ENCODE results near the gene B4GALT5.

The B4GALT5 gene

DNA sequence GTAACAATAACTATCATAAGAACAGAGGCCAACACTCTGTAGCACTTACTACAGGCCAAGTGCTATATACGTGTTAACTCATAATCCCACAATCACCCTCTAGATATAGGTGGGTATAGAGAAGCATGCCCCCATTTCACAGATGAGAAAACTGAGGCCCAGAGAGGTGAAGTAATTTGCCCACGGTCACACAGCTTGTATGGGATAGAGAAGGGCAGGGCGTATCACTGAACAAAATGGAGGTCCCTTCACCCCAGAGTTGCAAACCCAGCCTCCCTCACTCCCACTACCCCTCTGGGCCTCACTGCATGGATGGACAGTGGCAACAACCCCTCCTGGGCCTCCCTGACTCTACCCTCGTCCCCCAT is 113.9 kb downstream of the B4GALT5 start:
- TF ChIP-seq, protein P1, sequence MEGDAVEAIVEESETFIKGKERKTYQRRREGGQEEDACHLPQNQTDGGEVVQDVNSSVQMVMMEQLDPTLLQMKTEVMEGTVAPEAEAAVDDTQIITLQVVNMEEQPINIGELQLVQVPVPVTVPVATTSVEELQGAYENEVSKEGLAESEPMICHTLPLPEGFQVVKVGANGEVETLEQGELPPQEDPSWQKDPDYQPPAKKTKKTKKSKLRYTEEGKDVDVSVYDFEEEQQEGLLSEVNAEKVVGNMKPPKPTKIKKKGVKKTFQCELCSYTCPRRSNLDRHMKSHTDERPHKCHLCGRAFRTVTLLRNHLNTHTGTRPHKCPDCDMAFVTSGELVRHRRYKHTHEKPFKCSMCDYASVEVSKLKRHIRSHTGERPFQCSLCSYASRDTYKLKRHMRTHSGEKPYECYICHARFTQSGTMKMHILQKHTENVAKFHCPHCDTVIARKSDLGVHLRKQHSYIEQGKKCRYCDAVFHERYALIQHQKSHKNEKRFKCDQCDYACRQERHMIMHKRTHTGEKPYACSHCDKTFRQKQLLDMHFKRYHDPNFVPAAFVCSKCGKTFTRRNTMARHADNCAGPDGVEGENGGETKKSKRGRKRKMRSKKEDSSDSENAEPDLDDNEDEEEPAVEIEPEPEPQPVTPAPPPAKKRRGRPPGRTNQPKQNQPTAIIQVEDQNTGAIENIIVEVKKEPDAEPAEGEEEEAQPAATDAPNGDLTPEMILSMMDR (conservative IDR thresholded peaks at IDR 0.05), result no peak
- no peak overlapping the region for H3K27ac ChIP-seq

DNA sequence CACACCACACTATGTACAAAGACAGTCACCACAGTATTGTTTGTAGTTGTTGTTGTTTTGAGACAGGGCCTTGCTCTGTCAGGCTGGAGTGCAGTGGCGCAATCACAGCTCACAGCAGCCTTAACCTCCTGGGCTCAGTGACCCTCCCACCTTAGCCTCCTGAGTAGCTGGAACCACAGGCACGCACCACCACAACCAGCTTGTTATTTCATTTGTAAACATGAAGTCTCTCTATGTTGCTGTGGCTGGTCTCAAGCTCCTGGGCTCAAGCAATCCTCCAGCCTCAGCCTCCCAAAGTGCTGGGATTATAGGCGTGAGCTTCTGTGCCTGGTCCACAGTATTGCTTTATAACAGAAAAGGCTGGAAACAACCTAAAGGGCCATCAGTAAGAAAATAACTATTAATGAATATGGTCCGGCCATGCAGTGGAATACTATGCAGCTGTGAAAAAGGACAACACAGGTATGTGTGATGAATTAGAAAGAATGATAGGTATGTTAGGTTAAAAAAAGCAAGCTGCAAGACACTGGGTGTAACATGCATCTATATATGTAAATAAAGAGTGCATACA is 115.8 kb downstream of the B4GALT5 start:
- TF ChIP-seq, protein P1 (conservative IDR thresholded peaks at IDR 0.05), result no peak
- no peak overlapping the region for H3K27ac ChIP-seq

DNA sequence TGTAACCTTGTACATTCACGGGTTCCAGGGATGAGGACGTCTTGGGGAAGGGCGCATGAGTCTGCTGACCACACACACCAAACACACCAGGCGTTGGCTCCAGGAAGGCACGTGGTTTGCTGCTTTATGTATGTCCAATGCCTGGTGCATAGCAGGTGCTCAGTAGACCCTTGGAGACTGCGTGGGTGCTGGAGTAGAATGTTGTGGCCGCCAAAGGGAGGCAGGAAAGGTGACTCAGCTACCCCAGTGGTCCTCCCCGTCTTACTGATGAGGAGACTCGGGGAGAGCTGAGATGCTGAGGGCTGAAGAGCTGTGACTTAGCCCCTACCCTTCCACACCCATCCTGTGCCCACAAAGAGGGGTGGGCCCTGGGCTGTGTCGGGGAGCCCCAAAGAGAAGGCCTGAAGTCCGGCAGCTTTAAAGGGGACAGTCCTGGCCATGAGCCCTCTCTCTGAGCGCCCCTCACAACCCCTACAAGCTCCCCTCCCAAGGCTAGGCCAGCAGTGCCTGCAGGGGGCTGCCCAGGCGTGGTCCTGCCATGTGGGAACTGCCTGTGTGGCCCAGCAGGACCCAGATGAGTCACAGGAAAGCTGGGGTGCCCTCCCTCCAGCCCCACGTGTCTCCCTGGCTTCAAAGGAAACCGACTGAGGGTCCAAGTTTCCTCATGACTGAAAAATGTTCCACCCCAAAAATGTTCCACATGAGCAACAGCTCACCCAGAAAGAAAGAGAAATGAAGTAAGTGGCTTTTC is 117.7 kb downstream of the B4GALT5 start:
- H3K27ac ChIP-seq, result no peak overlapping the region
- TF ChIP-seq, protein P1 (conservative IDR thresholded peaks at IDR 0.05), result no peak

DNA sequence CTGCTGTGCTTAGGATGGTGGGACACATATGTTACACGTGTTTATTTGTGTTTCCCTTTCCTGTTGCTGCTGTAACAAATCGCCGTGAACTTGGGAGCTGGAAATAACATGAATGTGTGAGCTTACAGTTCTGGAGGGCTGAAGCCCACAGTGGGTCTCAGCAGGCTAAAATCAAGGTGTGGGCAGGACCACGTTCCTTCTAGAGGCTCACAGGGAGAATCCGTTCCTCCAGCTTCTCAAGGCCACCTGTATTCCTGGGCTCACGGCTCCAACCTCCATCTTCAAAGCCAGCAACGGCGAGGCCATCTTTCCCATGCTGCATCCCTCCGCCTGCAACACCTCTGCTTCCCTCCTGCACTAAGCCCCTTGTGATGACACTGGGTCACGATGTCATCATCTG is 118.3 kb downstream of the B4GALT5 start:
- TF ChIP-seq, protein P1 (conservative IDR thresholded peaks at IDR 0.05), result no peak
- no peak overlapping the region for H3K27ac ChIP-seq

DNA sequence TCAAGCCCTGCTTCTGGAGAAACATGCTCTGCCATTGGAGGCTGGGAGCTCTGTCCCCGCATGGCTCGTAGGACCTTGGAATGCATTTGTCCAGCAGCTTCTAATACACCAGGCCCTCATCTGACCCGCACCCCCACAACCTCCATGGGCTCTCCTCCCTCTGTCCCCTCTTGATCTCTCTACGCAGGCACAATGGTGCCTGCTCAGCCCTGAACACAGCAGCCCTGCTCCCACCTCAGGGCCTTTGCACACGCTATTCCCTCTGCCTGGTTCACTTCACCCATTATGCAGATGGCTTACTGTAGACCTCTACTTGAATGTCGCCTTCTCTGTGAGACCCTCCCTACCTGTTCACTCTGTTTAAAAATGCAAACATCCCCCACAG is 118.8 kb downstream of the B4GALT5 start:
- H3K27ac ChIP-seq, result no peak overlapping the region
- TF ChIP-seq, protein P1 (conservative IDR thresholded peaks at IDR 0.05), result no peak

DNA sequence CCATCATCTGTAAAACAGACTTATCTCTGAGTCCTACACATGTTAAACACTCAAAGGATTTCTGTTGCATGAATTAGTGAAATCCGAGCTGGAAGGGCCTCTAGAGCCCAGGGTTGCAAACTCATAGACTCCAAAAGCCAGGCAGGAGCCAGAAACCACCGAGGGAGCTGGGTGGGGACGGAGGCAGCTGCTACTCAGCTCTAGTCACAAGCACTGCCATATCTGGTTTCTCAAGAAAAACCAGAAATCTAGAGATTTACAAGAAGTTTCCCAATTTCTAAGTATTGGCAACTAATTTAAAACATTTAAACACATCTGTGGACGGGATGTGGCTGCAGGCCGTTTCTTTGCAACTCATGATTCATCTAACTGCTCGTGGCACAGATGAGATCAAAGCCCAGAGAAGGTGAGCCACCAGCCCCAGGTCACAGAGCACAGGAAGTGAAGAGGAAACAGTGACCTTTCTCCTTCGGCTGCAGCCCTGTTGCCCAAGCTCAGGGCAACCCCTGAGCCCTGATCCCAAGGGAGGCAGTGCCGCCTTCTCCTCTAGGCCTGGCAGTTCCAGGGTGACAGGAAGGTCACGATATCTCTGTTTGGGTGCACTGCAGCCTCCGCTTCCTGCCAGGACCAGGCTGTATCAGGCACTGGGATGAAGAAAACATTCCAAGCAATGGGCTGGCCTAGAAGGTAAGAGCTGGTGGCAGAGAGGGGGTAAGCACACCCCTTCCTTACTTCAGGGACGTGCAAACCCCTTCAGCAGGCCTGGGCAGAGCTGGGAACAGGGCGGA is 119.3 kb downstream of the B4GALT5 start:
- H3K27ac ChIP-seq, result no peak overlapping the region; the same call in 1 of the 2 replicates

More for the DNA sequence above, 119.3 kb downstream of the B4GALT5 start:
- TF ChIP-seq, protein P1 (conservative IDR thresholded peaks at IDR 0.05), result no peak

Data from VCaP (cell line).